H1 (cell line): ENCODE results near the gene PLN. TPM values are rescaled to one million over a fixed set of nuclear protein-coding genes. Genes with fewer than 3 reads are reported as not detected.

Source experiments
- CTCF ChIA-PET: fragments of 300-600 bp; sonication (Branson Sonifier 250); formaldehyde crosslinking; loops from one replicate; lab custom pipeline; 2021; ENCODE audit not compliant: partially characterized antibody; lab: Charles Lee
- POLR2A ChIA-PET: fragments of 300-600 bp; sonication (Branson Sonifier 250); formaldehyde crosslinking; loops from one replicate; lab custom pipeline; 2021; ENCODE audit warnings: inconsistent platforms; ENCODE audit not compliant: partially characterized antibody; lab: Charles Lee
- DNase-seq, 2 experiments: peaks; one replicate each; pipeline versions ENCODE4 v3.0.0 to v3.0.0-alpha.2; 2010 to 2022; ENCODE audit warnings: low spot score in 2 of 2, low read depth in 1 of 2, mixed read lengths in 1 of 2
- FAIRE-seq: peaks from 2 replicates; lab custom pipeline; 2011; peaks lifted over from hg19 to GRCh38; lab: Jason Lieb, UNC
- H2AFZ ChIP-seq: 2 replicates; pipeline ENCODE4 v1.8.1; 2012; ENCODE audit warnings: low read length, inconsistent platforms
- H2AK5ac ChIP-seq: 2 replicates; pipeline ENCODE4 v1.6.1; 2013; ENCODE audit warnings: low read depth, low read length
- H2BK120ac ChIP-seq: replicated peaks from 2 replicates; pipeline ENCODE3; 2013; ENCODE audit warnings: low read depth, low read length, inconsistent platforms
- H2BK12ac ChIP-seq: 2 replicates; pipeline ENCODE4 v1.6.1; 2013; ENCODE audit warnings: low read depth, low read length
- H2BK15ac ChIP-seq: 2 replicates; pipeline ENCODE4 v1.6.1; 2013; ENCODE audit warnings: low read length
- H2BK20ac ChIP-seq: 2 replicates; pipeline ENCODE4 v1.6.1; 2013; ENCODE audit warnings: low read length
- H2BK5ac ChIP-seq: 2 replicates; pipeline ENCODE4 v1.6.1; 2013; ENCODE audit warnings: low read depth, low read length
- H3K14ac ChIP-seq: 2 replicates; pipeline ENCODE4 v1.6.1; 2013; ENCODE audit warnings: inconsistent platforms; ENCODE audit not compliant: insufficient read length
- H3K18ac ChIP-seq: 2 replicates; pipeline ENCODE4 v1.6.1; 2013; ENCODE audit warnings: low read length; ENCODE audit errors: extremely low read depth
- H3K23ac ChIP-seq: 2 replicates; pipeline ENCODE4 v1.6.1; 2013; ENCODE audit warnings: inconsistent platforms; ENCODE audit not compliant: insufficient read length
- H3K23me2 ChIP-seq: 2 replicates; pipeline ENCODE4 v1.6.1; 2013; ENCODE audit warnings: low read depth, low read length
- H3K27ac ChIP-seq: 2 replicates; pipeline ENCODE4 v1.6.1; 2011; ENCODE audit warnings: low read depth, low read length, inconsistent platforms
- H3K27me3 ChIP-seq, 4 experiments: replicated peaks in 1 of 4; 1 replicate in 1 of 4; 2 replicates in 3 of 4; pipeline versions ENCODE4 v1.6.1 to v1.8.1; 2011 to 2013; ENCODE audit warnings: low read length in 3 of 4, mild to moderate bottlenecking in 3 of 4, inconsistent platforms in 2 of 4, mixed read lengths in 2 of 4, moderate library complexity in 1 of 4; ENCODE audit not compliant: control insufficient read depth in 3 of 4, insufficient read depth in 3 of 4; ENCODE audit errors: extremely low read depth in 1 of 4
- H3K36me3 ChIP-seq, 4 experiments: 2 replicates each; pipeline versions ENCODE4 v1.6.1 to v1.8.1; 2011 to 2013; ENCODE audit warnings: mild to moderate bottlenecking in 4 of 4, low read length in 3 of 4, moderate library complexity in 2 of 4, control low read depth in 1 of 4, inconsistent platforms in 1 of 4; ENCODE audit not compliant: insufficient read depth in 4 of 4, control insufficient read depth in 2 of 4
- H3K4ac ChIP-seq: replicated peaks from 2 replicates; pipeline ENCODE3; 2013; ENCODE audit warnings: low read length, low read depth, mixed read lengths, inconsistent platforms; ENCODE audit not compliant: insufficient read length
- H3K4me1 ChIP-seq, 4 experiments: replicated peaks in 1 of 4; 1 replicate in 1 of 4; 2 replicates in 3 of 4; pipeline versions ENCODE4 v1.6.1 to v1.8.1; 2011 to 2013; ENCODE audit warnings: low read length in 3 of 4, inconsistent platforms in 2 of 4, mixed read lengths in 1 of 4; ENCODE audit not compliant: insufficient read depth in 4 of 4, control insufficient read depth in 3 of 4
- H3K4me2 ChIP-seq, 2 experiments: 2 replicates each; pipeline versions ENCODE4 v1.6.1 to v1.8.1; 2011 to 2013; ENCODE audit warnings: low read depth in 2 of 2, low read length in 2 of 2, control low read depth in 1 of 2, inconsistent platforms in 1 of 2, mild to moderate bottlenecking in 1 of 2; ENCODE audit not compliant: insufficient read depth in 1 of 2
- H3K4me3 ChIP-seq, 4 experiments: fragments of 200-600, 300-600 bp in 1 of 4; sonication (generic), shearing (Covaris generic), sonication (Bioruptor Twin) in 1 of 4; 2 replicates each; pipeline versions ENCODE4 v1.5.1 to v1.8.1; 2011 to 2016; ENCODE audit warnings: low read length in 4 of 4, low read depth in 3 of 4, control low read depth in 2 of 4, inconsistent platforms in 2 of 4, mild to moderate bottlenecking in 2 of 4, mixed read lengths in 1 of 4, moderate library complexity in 1 of 4; ENCODE audit not compliant: insufficient read depth in 2 of 4; ENCODE audit errors: extremely low read depth in 1 of 4
- H3K56ac ChIP-seq: replicated peaks from 2 replicates; pipeline ENCODE3; 2013; ENCODE audit warnings: low read depth, mild to moderate bottlenecking, mixed read lengths, low read length, inconsistent platforms; ENCODE audit not compliant: insufficient read length
- H3K79me1 ChIP-seq: 2 replicates; pipeline ENCODE4 v1.6.1; 2013; ENCODE audit warnings: low read depth, low read length, control low read depth
- H3K79me2 ChIP-seq, 2 experiments: 2 replicates each; pipeline versions ENCODE4 v1.6.1 to v1.8.1; 2012 to 2013; ENCODE audit warnings: low read length in 2 of 2, mild to moderate bottlenecking in 2 of 2, inconsistent platforms in 1 of 2; ENCODE audit not compliant: insufficient read depth in 2 of 2, control insufficient read depth in 1 of 2
- H3K9ac ChIP-seq, 4 experiments: replicated peaks in 1 of 4; 1 replicate in 1 of 4; 2 replicates in 3 of 4; pipeline versions ENCODE4 v1.6.1 to v1.8.1; 2011 to 2013; ENCODE audit warnings: low read depth in 3 of 4, low read length in 3 of 4, control low read depth in 2 of 4, mild to moderate bottlenecking in 2 of 4, moderate library complexity in 2 of 4, inconsistent platforms in 1 of 4; ENCODE audit errors: extremely low read depth in 1 of 4
- H3K9me3 ChIP-seq, 2 experiments: 2 replicates each; pipeline versions ENCODE4 v1.6.1 to v1.8.1; 2012 to 2013; ENCODE audit warnings: mild to moderate bottlenecking in 2 of 2, moderate library complexity in 2 of 2, control low read depth in 1 of 2, inconsistent platforms in 1 of 2, low read depth in 1 of 2, low read length in 1 of 2, mixed read lengths in 1 of 2; ENCODE audit not compliant: insufficient read depth in 2 of 2
- H4K20me1 ChIP-seq, 2 experiments: replicated peaks in 1 of 2; 2 replicates each; pipeline versions ENCODE3 to v1.8.1; 2011 to 2013; ENCODE audit warnings: inconsistent platforms in 2 of 2, low read length in 2 of 2, mild to moderate bottlenecking in 1 of 2; ENCODE audit not compliant: insufficient read depth in 2 of 2, control insufficient read depth in 1 of 2
- H4K5ac ChIP-seq: 2 replicates; pipeline ENCODE4 v1.6.1; 2013; ENCODE audit warnings: low read length, low read depth, mixed read lengths, inconsistent platforms; ENCODE audit not compliant: insufficient read length
- H4K8ac ChIP-seq: 2 replicates; pipeline ENCODE4 v1.8.0; 2013; ENCODE audit warnings: mild to moderate bottlenecking, moderate library complexity, low read length, inconsistent platforms; ENCODE audit not compliant: insufficient read depth; ENCODE audit errors: extremely low read depth
- H4K91ac ChIP-seq: replicated peaks from 2 replicates; pipeline ENCODE3; 2013; ENCODE audit warnings: low read length, mixed read lengths, inconsistent platforms; ENCODE audit not compliant: insufficient read length
- CBX8 ChIP-seq: fragments of 300-800, 300-1000 bp; sonication (generic); IDR thresholded peaks from 2 replicates; pipeline ENCODE4 v1.7.1; 2016; ENCODE audit warnings: low read depth, low read length, borderline replicate concordance
- EZH2 ChIP-seq: fragments of 200-600 bp; sonication (generic); IDR thresholded peaks from 2 replicates; pipeline ENCODE4 v1.7.1; 2012; ENCODE audit warnings: low read depth, mild to moderate bottlenecking, moderate library complexity, low read length, inconsistent platforms; ENCODE audit not compliant: severe bottlenecking
- JUND ChIP-seq: IDR thresholded peaks from 2 replicates; pipeline ENCODE4 v1.6.1; 2011; ENCODE audit warnings: mild to moderate bottlenecking, improper control_type of control experiment, low read length
- POLR2AphosphoS5 ChIP-seq: IDR thresholded peaks from 2 replicates; pipeline ENCODE4 v1.6.1; 2011; ENCODE audit warnings: low read depth, low read length
- SIN3A ChIP-seq, 2 experiments: IDR thresholded peaks in 1 of 2; conservative IDR thresholded peaks in 1 of 2; 2 replicates each; pipeline ENCODE4 v1.6.1; 2011 to 2012; ENCODE audit warnings: low read length in 2 of 2, improper control_type of control experiment in 1 of 2, low read depth in 1 of 2, mild to moderate bottlenecking in 1 of 2
- SIRT6 ChIP-seq: IDR thresholded peaks from one replicate; pipeline ENCODE4 v1.7.1; 2012; ENCODE audit warnings: low read length, inconsistent platforms
- SP2 ChIP-seq: IDR thresholded peaks from 2 replicates; pipeline ENCODE4 v1.6.1; 2012; ENCODE audit warnings: mild to moderate bottlenecking, low read length, inconsistent platforms
- TAF7 ChIP-seq: optimal IDR thresholded peaks from 2 replicates; pipeline ENCODE3; 2011; ENCODE audit warnings: low read depth, mild to moderate bottlenecking, inconsistent platforms, low read length, moderate library complexity, borderline replicate concordance
- WGBS, 2 experiments: shearing (Covaris generic) in 1 of 2; methylation state at CpG; one replicate each; pipeline versions ENCODE4 v1.1.6 to v1.1.7; 2013 to 2015; ENCODE audit warnings: low lambda C conversion rate in 2 of 2, mixed read lengths in 2 of 2, inconsistent platforms in 1 of 2, low coverage in 1 of 2, missing lambda C conversion rate in 1 of 2; ENCODE audit not compliant: insufficient replicate concordance in 2 of 2, insufficient coverage in 1 of 2, insufficient read length in 1 of 2; ENCODE audit errors: extremely low coverage in 1 of 2, missing lambda C conversion rate in 1 of 2; 5-methylcytosine and 5-hydroxymethylcytosine counted together
- polyA plus RNA-seq, 7 experiments: library from polyadenylated mRNA; depleted of rRNA in 3 of 7; stranded (reverse) in 5 of 7; unstranded in 2 of 7; fragments of >200 nt in 5 of 7; fragments of 200-250 nt in 2 of 7; gene quantifications; 1 replicate in 5 of 7; 2 replicates in 1 of 7; 4 replicates in 1 of 7; pipeline versions ENCODE4 v1.2.1 to v1.2.3, GENCODE V29; 2011 to 2013; ENCODE audit warnings: missing spikeins in 2 of 7, mixed read lengths in 2 of 7
- total RNA-seq: library from RNA; stranded (reverse); fragmentation: NEBNext Ultra II Directional; extraction: Animal tissue kit (Norgen Biotek cat#: 25700); gene quantifications from 2 replicates; pipeline ENCODE4 v1.2.1, GENCODE V29; 2021

The PLN gene
- total and polyA plus RNA-seq, 2 of the 8 experiments (the other 6 are each of a cell fraction or from before 2014, with no cell fraction given), result not detected

GRCh38 chr6:118606858-118607257 is 58.8 kb downstream of the PLN start:
- Histone ChIP-seq H2BK120ac (no peak overlapping the region), H2BK15ac (no peak overlapping the region), H4K91ac (no peak overlapping the region), H3K4me1 (no peaks in the 10 kb centered on the region), H4K8ac (no peak overlapping the region), H3K23ac (no peak overlapping the region), H3K27ac (no peak overlapping the region), H3K79me1 (no peaks in the 10 kb centered on the region), H2BK5ac (no peak overlapping the region), H3K9ac (no peak overlapping the region), H3K14ac (no peak overlapping the region), H3K56ac (no peak overlapping the region), H3K9me3 (no peaks in the 10 kb centered on the region; a peak in 1 of 4 replicates), H3K79me2 (no peaks in the 10 kb centered on the region), H3K4me3 (no peak overlapping the region), H2BK20ac (no peak overlapping the region), H2AK5ac (no peak overlapping the region), H3K23me2 (no peaks in the 10 kb centered on the region), H3K36me3 (no peaks in the 10 kb centered on the region; a peak in 1 of 8 replicates), H3K27me3 (no peaks in the 10 kb centered on the region), H2AFZ (no peak overlapping the region), H3K4ac (no peak overlapping the region), H2BK12ac (no peak overlapping the region), H3K4me2 (no peak overlapping the region), H4K5ac (no peak overlapping the region), H3K18ac (no peak overlapping the region), H4K20me1 (no peaks in the 10 kb centered on the region)
- CTCF ChIA-PET, result interaction anchor here (0.6 to 1.6 kb wide), 7 partner anchors 12 to 342 kb away, joined by 3 to 7 read pairs (median 4); no protein-coding TSS in a partner anchor
- FAIRE-seq (no peak), DNase-seq (no peak)
- POLR2A ChIA-PET, result no interaction called here
- WGBS, 2 experiments, result 89% methylated on average over 5 of the region's 5 CpGs; no CpG with 5 or more reads in 1 of the 2 experiments
- TF ChIP-seq POLR2AphosphoS5 (no peak), CBX8 (no peak), SIRT6 (no peak), SP2 (no peak), JUND (no peak), SIN3A (conservative IDR thresholded peaks at IDR 0.05 in 1 of 2, IDR thresholded peaks at IDR 0.05 in 1 of 2; ENCODE audit: low read depth in 1 of 2, low read length in 2 of 2) (no peak), EZH2 (no peak), TAF7 (no peak)
